DOHH2 (cell line): ENCODE data around the gene IRF4.

Experiments used
- H3F3A ChIP-seq: fragments of 200-600 bp; sonication (generic), shearing (Covaris generic); 2 replicates; pipeline ENCODE4 v1.6.0; 2016; ENCODE audit warnings: antibody characterized with exemption, mild to moderate bottlenecking; ENCODE audit not compliant: control insufficient read depth, insufficient read depth
- H3K27ac ChIP-seq: fragments of 200-600 bp; sonication (generic); 2 replicates; pipeline ENCODE4 v1.5.1; 2014; ENCODE audit warnings: low read depth, mild to moderate bottlenecking, low read length, moderate library complexity
- H3K27me3 ChIP-seq: fragments of 200-600 bp; sonication (generic); 2 replicates; pipeline ENCODE4 v1.6.1; 2014; ENCODE audit warnings: mild to moderate bottlenecking, low read length, mixed read lengths; ENCODE audit not compliant: control insufficient read depth
- H3K36me3 ChIP-seq: fragments of 200-600 bp; sonication (generic); 2 replicates; pipeline ENCODE4 v1.6.1; 2014; ENCODE audit warnings: mild to moderate bottlenecking, low read length, moderate library complexity, mixed read lengths; ENCODE audit not compliant: control insufficient read depth
- H3K4me1 ChIP-seq: fragments of 200-600 bp; sonication (generic); 2 replicates; pipeline ENCODE4 v1.6.1; 2014; ENCODE audit warnings: mild to moderate bottlenecking, low read length, mixed read lengths; ENCODE audit not compliant: control insufficient read depth
- H3K4me2 ChIP-seq: fragments of 200-600 bp; sonication (generic); 2 replicates; pipeline ENCODE4 v1.6.0; 2014; ENCODE audit warnings: mild to moderate bottlenecking, low read length, moderate library complexity
- H3K4me3 ChIP-seq: fragments of 200-600 bp; sonication (generic); 2 replicates; pipeline ENCODE4 v1.5.1; 2014; ENCODE audit warnings: mild to moderate bottlenecking, low read length, mixed read lengths
- H3K79me2 ChIP-seq: fragments of 200-600 bp; sonication (generic); 2 replicates; pipeline ENCODE4 v1.6.1; 2014; ENCODE audit warnings: mild to moderate bottlenecking, low read length, mixed read lengths; ENCODE audit not compliant: control insufficient read depth
- H3K9me2 ChIP-seq: fragments of 200-600 bp; sonication (generic); replicated peaks from 2 replicates; pipeline ENCODE4 v1.6.1; 2014; ENCODE audit warnings: mild to moderate bottlenecking, low read length, mixed read lengths; ENCODE audit not compliant: control insufficient read depth
- H3K9me3 ChIP-seq: fragments of 200-600 bp; sonication (generic); 2 replicates; pipeline ENCODE4 v1.6.1; 2014; ENCODE audit warnings: antibody characterized with exemption, low read length, mixed read lengths; ENCODE audit not compliant: control insufficient read depth, insufficient read depth
- H4K20me1 ChIP-seq: fragments of 200-600 bp; sonication (generic); 2 replicates; pipeline ENCODE4 v1.6.0; 2014; ENCODE audit warnings: low read depth, mild to moderate bottlenecking, antibody characterized with exemption, low read length, moderate library complexity; ENCODE audit not compliant: control insufficient read depth, insufficient read depth
- CTCF ChIP-seq: fragments of 200-600 bp; sonication (generic); IDR thresholded peaks from one replicate; pipeline ENCODE4 v1.5.1; 2014; ENCODE audit warnings: antibody characterized with exemption, mild to moderate bottlenecking, low read depth, low read length; ENCODE audit not compliant: poor library complexity, severe bottlenecking
- EZH2phosphoT487 ChIP-seq: fragments of 200-600 bp; sonication (generic); IDR thresholded peaks from 2 replicates; pipeline ENCODE4 v1.6.1; 2017; ENCODE audit warnings: borderline replicate concordance, mild to moderate bottlenecking, antibody characterized with exemption, low read length, moderate library complexity, mixed read lengths

IRF4 gene

GRCh38 chr6:447381-448165, 56.0 kb downstream of the IRF4 start:
- no peak overlapping the region for H3K27ac ChIP-seq
- H3K9me3 ChIP-seq: no peaks in the 10 kb centered on the region
- TF ChIP-seq CTCF: no peak
- TF ChIP-seq EZH2phosphoT487: no peak
- no peaks in the 10 kb centered on the region for H3F3A ChIP-seq
- no peaks in the 10 kb centered on the region for H3K27me3 ChIP-seq
- no peaks in the 10 kb centered on the region for H3K36me3 ChIP-seq
- no peaks in the 10 kb centered on the region for H3K4me1 ChIP-seq
- no peaks in the 10 kb centered on the region for H4K20me1 ChIP-seq
- no peak overlapping the region for H3K4me3 ChIP-seq
- no peak overlapping the region for H3K4me2 ChIP-seq
- H3K9me2 ChIP-seq: no peaks in the 10 kb centered on the region
- H3K79me2 ChIP-seq: no peaks in the 10 kb centered on the region

GRCh38 chr6:448296-449056, 56.9 kb downstream of the IRF4 start:
- Histone ChIP-seq H3K4me2 (no peak overlapping the region), H3K4me1 (no peaks in the 10 kb centered on the region), H3K9me2 (no peaks in the 10 kb centered on the region), H3F3A (no peaks in the 10 kb centered on the region), H4K20me1 (no peaks in the 10 kb centered on the region), H3K27me3 (no peaks in the 10 kb centered on the region), H3K9me3 (no peaks in the 10 kb centered on the region), H3K36me3 (no peaks in the 10 kb centered on the region), H3K27ac (no peak overlapping the region), H3K79me2 (no peaks in the 10 kb centered on the region), H3K4me3 (no peak overlapping the region)
- TF ChIP-seq CTCF (no peak), EZH2phosphoT487 (no peak)

- Histone ChIP-seq H3K27ac (no peak overlapping the region), H3K9me2 (no peaks in the 10 kb centered on the region), H3K27me3 (no peaks in the 10 kb centered on the region), H3K79me2 (no peaks in the 10 kb centered on the region), H3F3A (no peaks in the 10 kb centered on the region), H3K4me3 (no peak overlapping the region), H3K4me2 (no peak overlapping the region), H3K4me1 (no peaks in the 10 kb centered on the region), H4K20me1 (no peaks in the 10 kb centered on the region), H3K9me3 (no peaks in the 10 kb centered on the region), H3K36me3 (no peaks in the 10 kb centered on the region)
- TF ChIP-seq CTCF: no peak
- no peak for TF ChIP-seq EZH2phosphoT487
Observed at GRCh38 chr6:449057-449430, 57.5 kb downstream of the IRF4 start.
